ENCODE data around the gene RPP21.
"Not testable (repeated sequence)": the region's sequence is repeated elsewhere in the genome, so short reads cannot be mapped to it uniquely, and the experiment has no call there.

Gene RPP21

DNA sequence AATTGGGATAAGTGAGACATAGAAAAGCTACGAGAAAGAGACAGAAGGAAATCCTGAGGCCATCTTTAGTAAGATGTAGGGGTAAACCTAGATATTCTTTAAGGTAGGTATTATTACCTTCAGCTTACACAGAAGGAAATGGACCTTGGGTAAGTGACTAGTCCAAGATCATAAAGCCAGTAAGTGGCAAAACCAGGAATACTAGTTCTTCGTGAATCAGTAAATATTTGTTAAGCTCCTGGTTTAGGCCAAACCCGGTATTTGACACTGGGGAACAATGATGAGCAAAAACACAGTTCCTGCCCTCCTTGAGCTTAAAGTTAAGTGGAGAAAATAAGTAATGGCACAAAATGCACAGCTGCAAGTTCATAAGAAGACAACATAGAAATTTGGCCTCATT, 13.0 kb upstream of the RPP21 start:
- no peak for DNase-seq

DNA sequence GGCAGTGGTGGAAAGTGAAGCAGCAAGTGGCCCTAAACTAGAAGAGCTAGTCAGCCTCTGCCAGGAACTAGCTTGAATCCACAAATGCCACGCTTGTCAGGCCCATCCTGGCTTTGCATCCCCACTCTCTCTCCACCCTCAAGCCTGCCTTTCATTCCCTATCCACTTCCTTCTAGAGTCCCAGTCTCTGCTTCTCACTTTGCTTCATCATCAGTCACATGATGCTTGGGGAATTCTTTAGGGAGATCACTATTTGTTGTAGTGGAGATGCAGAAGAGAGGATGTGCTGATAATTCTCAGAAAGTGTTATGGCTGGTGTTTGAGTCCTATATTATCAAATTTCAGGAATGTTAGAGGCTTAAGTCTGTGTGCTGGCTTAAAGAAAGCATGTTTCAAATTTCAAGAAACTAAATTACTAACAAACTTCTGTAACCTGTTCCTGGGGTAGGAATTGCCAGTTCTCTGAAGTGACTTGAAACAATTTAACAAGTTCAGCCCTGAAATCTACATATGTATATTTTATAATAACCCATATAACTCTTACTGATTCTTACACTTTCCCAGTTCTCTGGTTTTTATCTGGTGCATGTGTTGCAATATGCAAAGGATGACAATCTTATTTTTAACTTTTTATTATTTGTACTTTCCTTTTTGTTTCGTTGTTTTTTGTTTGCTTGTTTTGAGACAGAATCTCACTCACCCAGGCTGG, 10.7 kb upstream of the RPP21 start:
- DNase-seq, result no peak

DNA sequence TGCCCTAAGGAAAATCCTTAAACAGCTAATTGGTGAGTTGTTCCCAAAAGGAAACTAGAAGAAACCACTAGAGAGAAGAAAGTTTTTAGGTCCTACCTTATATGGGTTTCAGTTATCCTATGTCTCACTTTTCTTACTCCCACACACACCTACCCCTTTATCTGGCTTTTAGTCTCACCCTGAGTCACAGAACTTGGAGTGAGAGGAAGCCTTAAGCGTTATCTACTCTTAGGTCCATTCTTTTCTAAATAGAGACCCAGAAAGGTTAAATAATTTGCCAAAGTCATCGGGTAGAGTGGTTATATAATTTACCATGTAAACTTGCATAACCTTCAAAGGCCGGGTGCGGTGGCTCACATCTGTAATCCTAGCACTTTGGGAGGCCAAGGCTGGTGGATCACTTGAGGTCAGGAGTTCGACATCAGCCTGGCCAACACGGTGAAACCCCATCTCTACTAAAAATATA, 4.3 kb upstream of the RPP21 start:
- DNase-seq, result no peak

DNA sequence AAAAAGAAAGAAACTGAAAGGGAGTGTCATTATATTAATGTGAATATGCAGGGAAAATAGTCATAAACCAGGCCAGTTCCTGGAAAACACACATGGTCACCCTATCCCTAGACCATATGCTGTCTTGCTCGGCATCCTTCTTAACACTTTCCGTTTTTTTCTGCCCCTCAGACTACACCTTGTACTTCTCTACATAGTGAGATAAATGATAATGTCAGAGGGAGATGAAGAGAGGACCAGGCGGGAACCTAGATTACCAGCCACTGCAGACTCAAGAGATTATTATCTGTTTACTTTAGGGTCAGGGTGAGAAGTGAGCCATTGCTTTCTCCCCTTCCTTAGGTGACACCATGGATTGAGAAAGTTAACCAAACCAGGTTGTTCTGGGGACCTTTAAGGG, 3.7 kb upstream of the RPP21 start:
- DNase-seq, result no peak

DNA sequence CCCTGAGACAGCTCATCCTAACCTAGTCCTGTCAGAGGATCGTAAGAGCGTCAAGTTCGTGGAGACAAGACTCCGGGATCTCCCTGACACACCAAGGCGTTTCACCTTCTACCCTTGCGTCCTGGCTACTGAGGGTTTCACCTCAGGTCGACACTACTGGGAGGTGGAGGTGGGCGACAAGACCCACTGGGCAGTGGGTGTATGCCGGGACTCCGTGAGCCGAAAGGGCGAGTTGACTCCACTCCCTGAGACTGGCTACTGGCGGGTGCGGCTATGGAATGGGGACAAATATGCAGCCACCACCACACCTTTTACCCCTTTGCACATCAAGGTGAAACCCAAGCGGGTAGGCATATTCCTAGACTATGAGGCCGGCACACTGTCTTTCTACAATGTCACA, 3.2 kb upstream of the RPP21 start:
- DNase-seq, result no peak

DNA sequence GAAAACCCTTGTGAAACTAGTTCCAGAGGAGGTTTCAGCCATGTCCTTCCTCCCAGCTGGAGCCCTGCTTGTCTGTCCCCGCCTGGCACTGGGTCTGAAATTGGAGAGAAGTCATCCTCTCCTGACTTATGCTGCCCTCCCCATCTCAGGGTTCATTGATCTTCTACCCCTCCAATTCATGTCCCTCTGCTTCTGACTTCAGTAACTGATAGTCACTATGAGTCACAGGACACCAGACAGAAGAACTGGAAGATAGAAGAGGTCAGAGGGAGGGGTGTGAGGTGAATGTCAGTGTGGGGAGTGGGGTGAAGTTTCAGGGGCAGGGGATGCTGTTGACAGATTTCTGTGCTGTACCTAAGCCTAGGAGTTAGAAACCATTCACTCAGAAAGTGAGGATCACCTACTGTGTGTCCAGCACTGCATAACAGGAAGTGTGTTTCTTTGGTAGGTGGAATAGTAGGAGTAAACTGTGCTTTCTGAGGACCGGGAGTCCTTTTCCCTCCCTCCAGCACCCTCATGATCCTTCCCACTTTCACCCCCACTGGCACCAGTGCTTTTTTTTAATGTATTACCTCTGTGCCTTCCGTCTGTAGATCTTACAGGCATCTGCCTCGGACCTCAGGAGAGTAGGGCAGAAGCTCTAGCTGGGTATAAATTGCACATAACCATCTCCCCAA, 627 bp upstream of the RPP21 start:
- DNase-seq, result no peak

DNA sequence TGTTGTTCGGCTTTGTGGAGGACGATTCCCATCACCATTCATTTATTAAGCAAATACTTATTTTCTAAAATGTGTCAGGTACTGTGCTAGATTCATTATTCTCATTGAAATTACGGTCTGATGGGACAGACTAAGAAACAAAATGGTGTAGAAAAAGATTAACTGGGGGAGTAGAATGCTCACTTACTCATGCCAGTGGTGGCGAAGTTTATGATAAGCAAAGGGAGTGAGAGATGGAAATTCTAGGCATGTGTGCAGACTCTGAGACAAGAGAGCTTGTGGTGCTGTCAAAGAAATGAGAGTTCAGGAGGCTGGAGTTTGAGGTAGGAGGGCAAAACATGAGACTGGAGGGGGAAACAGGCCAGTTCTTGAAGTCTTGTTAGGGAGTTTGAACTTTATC, 896 bp downstream of the RPP21 start:
- no peak for DNase-seq

DNA sequence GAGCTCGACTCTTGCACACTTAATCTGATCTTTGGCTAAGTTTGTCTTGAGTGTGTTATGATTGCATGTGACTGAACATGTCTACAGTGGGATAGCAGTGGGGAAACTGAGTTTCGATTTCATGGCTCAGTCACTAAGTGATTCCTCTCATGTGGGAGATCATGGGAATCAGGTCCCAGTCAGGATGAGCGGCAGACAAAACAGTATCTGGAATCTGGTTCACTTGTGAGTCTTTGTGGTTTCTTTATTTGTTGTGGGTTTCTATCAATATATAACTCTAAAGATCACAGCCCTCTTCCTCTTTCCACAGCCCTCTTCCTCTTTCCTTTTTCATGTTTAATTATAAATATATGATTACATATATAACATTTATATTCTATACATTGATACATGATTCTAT, 4.0 kb downstream of the RPP21 start:
- no peak for DNase-seq

DNA sequence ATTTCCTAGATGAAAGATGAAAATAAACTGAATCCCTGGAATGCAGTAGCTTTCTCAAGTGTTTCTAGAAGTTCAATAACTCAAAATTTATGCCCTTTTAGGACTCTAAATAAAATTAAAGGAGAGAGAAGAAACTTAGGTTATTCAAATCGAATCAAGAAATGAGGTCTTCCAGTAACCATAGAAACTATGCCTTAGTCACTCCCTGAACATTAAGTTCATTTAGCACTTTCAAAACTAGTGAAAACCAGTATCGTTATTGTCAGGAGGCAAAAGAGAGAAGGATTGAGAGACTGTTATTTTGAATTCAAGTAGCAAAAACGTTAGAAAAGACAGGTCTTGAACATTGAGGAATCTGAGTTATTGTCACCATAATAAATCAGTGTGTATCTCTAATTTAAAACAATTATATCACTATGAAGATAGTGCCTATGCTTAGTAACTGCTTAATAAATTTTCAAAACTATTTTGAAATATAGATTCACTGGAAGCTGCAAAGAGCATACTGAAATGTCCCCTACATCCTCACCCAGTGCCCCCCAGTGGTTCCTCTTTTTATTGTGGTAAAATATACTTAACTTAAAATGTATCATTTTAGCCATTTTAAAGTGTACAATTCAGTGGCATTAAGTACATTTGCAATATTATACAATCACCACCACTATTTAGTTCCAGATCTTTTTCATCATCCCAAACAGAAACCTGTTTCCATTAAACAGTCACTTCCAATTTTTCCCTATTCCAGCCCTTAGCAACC, 4.6 kb downstream of the RPP21 start:
- no peak for DNase-seq

DNA sequence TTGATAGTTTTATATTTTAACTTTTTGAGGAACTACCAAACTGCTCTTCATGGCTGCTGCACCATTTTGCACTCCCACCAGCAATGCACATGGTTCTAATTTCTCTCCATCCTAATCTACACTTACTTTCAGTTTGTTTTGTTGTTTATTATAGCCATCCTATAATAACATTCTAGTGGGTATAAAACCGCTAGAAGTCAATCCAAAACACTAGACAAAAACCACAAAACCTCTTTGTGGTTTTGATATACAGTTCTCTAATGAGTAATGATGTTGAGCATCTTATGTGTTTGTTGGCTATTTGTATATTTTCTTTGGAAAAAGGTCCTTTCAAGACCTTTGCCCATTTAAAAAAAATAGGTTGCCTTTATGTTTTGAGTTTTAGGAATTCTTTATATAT, 5.6 kb downstream of the RPP21 start:
- no peak for DNase-seq

DNA sequence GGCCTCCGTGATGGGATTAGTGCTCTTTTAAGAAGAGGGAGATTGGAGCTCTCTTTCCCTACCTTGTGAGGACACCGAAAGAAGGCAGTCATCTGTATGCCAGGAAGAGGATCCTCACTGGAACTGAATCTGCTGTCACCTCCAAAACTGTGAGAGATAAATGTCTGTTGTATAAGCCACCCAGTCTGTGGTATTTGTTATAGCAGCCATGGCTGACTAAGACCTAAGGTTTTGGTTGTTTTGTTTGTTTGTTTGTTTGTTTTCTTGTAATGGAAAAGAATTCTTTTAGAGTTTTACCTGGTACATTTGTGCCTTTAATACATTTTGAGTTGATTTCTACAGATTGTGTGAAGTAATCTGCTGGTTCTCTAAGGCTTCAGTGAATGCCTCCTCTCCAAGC, 7.6 kb downstream of the RPP21 start:
- DNase-seq, result no peak

DNA sequence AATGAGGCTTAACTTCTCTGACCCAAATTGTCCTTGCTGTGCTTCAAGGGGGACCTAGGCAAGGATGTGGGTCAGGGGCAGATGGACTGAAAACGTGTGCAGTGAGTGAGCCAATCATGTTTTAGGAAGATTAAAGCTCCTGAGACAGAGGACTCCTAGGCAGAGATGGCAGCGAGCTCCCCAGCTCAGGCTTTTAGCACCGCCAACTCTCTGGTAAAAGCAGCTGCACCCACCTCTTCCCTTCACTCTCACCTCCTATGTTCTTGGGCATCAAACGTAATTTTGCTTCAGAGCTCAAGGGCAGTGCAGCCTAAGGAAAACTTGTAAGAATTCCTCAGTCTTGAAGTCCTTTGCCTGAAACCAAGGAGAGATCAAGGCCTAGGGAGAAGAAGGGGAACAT, 10.3 kb downstream of the RPP21 start:
- no peak for DNase-seq

DNA sequence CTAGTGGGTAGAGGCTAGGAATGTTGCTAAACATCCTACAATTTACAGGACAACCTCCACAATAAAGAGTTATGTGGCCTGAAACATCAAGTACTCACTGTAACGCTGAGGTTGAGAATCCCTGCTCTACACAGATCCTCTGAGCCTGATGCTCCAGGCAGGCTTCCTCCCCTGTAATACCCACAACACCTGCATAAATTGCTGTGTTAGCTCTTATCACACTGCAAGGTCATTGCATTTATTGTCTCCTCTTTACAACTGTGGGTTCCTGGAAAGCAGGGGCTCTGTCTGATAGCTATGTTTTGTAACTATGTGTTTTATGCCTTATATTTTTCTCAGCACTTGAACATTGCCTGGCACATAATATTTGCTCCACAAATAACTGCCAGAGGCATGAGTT, 11.6 kb downstream of the RPP21 start:
- DNase-seq, result no peak

DNA sequence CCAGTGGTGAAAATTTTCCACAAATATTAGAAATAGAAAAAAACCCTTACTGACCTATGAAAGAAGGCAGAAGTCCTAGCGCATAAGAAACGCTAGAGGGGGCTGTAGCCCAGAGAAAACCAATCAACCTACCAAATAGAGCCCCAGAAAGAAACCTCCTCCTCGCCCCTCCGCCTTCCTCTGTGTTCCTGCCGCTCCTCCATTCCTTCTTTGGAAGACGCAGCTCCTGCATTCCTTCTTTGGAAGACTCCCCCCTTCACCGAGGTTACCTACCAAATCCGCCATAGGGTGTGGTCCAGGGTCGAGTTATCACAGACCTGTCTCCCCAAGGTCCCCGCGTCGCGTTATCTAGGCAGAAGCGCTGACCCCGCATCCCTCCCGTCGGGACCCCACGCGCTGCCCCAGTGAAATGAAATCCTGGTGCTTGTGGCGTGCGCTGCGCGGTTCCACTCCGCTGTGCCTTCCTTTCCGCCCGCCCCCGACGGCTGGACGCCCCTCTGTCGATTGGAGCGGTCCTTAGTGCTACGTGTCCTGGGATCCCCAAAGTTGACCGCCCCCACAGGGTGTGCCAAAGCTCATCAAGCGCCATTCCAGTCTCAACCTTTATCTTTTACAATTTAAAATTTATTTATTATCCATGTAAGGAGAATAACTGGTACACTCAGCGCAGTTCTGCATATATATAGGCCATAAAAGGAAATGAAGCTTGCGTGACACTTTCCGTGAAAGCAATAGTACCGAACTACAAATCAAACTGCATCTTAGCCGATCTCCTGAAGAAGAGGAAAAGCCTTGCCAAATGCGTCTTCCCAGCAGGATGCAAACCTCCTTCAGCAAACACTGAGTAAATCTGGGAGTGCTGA, 13.0 kb downstream of the RPP21 start:
- DNase-seq, result peak; percentile 91

DNA sequence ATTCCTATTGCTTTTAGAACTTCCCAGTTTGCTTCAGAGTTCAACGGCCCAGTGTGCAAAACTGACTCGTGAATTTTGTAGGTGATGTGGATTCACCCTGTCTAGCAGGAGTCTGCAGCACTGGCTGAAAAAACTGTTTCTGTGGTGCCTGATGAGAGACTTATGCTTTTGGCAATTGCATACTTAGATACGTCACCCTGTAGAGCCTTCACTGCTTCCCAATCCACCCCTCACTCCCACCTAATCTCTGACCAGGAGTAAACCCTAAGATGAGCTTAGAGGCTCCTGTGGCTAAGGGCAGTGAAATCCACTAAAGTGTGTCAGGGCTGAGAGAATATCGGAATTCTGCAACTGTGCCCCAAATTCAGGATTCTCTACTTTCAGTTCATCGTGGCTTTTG, 14.3 kb downstream of the RPP21 start:
- DNase-seq, result no peak

DNA sequence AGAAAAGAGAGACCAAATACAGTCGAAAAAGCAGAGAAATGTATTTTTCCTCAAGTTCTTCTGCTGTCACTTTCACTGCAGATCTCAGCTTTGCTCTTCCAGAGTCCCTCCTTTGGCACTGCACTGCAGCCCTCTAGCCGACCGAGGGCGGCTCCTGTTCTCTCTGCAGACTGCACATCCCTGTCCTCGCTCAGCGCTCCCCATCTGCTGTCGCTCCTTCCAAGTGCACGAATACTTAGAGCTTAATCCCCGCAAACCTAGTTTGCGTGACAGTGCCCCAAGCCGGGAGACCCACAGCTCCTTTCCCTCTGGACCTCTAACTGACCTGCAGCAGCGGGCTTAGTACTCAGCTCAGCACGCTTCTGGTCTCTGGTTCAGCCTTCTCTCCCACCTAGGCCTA, 15.2 kb downstream of the RPP21 start:
- DNase-seq, result no peak

DNA sequence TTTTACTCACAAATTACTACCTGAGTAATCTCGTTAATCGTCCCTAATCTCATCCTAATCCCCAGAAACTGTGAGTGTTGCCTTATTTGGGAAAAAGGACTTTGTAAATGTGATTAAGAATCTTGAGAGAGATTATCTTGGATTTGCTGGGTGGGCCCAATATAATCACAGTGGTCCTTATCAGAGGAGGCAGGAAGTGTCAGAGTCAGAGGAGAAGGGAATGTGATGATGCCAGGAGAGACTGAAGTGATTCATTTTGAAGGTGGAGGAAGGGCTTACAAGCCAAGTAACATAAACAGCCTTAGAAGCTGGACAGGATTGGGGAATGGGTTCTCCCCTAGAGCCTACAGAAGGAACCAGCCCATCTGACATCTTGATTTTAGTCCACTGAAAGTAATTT, 16.7 kb downstream of the RPP21 start:
- DNase-seq, result no peak

DNA sequence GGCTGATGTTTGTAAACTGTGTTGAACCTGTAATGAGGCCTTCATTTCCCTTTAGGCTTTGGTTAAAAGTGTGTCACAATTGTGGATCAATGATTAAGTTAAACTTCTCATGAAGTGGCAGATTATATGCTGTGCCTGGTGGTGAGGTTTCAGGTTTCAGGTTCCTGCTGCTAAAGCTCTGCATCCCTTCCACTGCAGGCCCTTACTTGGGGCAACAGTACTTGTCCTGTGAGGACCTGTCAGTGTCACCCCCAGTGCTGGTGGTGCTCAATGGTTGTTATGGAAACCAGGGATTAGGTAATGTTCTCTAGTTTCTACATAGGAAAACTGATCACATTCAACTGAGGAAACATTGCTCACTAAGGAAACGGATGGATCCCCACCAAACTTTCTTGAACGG, 18.5 kb downstream of the RPP21 start:
- no peak for DNase-seq

DNA sequence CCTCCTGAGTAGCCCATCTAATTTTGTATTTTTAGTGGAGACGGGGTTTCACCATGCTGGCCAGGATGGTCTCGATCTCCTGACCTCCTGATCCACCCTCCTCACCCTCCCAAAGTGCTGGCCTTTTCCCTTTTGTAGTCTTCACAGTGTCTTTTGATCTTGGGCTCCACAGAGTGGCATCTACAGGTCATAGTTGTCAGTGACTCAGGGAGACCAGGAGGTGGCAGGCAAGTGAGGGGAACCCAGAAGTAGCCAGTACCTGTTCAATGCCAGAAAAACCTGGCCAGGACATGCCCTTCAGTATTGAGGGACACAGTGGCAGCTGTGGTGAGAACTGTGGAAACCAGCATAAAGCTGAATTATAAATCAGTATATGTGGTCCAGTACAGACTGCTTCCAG, 19.6 kb downstream of the RPP21 start:
- DNase-seq, result no peak

DNA sequence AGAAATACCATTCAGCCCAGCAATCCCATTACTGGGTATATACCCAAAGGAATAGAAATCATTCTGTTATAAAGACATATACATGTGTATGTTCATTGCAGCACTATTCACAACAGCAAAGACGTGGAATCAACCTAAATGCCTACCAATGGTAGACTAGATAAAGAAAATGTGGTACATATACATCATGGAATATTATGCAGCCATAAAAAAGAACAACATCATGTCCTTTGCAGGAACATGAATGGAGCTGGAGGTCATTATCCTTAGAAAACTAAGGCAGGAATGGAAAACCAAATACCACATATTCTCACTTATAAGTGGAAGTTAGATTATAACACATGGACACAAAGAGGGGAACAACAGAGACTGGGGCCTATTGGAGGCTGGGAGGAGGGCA, 24.3 kb downstream of the RPP21 start:
- DNase-seq, result not testable (repeated sequence)

DNA sequence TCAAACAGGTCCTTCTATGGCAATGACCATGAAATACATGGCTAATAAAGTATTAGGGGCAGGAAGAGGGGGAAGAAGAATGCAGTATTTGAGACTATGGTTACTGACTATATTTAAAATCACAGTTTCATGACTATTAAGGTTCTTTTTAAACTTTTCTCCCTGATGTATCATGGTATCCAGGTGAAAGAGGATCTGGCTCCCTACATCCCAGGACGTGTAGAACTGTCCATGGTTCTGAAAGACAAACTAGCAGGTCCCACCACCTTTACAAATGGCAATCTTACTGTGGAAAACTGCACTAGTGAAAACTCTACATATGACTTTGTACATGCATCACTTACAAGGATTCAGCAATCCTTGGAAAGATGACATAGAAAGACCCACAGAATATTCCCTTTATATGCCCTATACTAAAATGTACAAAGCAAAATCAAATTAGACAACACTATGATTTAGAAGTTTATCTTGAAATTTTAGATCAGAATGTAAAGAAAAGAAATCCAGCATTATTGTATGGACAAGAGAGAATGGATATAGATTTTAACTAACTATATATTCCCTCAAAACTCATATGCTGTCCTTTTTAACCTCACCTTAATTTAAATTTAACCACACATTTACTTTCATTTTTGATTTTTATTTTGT, 33.5 kb downstream of the RPP21 start:
- DNase-seq, result peak; percentile 41

DNA sequence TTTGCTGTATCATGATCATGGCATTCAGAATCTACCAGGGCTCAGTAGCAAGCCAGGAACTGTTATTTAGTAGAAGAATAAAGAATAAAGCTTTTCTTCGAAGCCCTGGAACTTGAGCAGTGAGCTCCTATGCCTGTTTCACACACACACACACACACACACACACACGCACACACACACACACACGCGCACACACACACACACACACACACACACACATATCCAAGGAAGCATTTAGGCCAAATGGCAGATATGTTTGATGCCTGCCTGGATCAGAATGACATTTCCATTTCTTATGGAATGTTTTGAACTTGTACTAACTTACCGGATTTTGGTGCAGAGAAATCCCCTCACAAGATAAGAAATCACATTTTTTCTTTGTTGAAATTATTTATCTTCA, 35.5 kb downstream of the RPP21 start:
- DNase-seq, result no peak

DNA sequence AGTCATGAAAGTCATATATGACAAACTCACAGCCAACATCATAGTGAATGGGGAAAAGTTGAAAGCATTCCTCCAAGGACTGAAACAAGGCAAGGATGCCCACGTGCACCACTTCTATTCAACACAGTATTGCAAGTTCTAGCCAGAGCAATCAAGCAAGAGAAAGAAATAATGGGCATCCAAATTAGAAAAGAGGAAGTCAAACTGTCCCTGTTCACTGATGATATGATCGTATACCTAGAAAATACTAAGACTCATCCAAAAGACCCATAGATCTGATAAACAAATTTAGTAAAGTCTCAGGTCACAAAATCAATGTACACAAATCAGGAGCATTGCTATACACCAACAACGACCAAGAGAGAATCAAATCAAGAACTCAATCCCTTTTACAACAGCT, 41.2 kb downstream of the RPP21 start:
- DNase-seq, result no peak
